ENCODE data around the gene RYR2. TPM values are rescaled to one million over a fixed set of nuclear protein-coding genes. Genes with fewer than 3 reads are reported as not detected.

Gene RYR2
- total RNA-seq, 4 donors from 2014 or later: 0.53 to 1.2 (median 0.57) TPM

- TF ChIP-seq POLR2AphosphoS5 (IDR thresholded peaks at IDR 0.05) (no peak), EP300 (IDR thresholded peaks at IDR 0.05) (no peak), POLR2A (IDR thresholded peaks at IDR 0.05) (no peak), CTCF (IDR thresholded peaks at IDR 0.05) (no peak)
- no peak for DNase-seq (ENCODE audit: low spot score in 2 of 2)
Measured at GRCh38 chr1:237687804-237688203, 645.8 kb downstream of the RYR2 start.

GRCh38 chr1:237690656-237691055 lies 648.7 kb downstream of the RYR2 start:
- no peak for TF ChIP-seq CTCF (IDR thresholded peaks at IDR 0.05)
- no peak for TF ChIP-seq EP300 (IDR thresholded peaks at IDR 0.05)
- TF ChIP-seq POLR2AphosphoS5 (IDR thresholded peaks at IDR 0.05): no peak
- TF ChIP-seq POLR2A (IDR thresholded peaks at IDR 0.05): no peak
- Histone ChIP-seq H3K27ac (no peak overlapping the region), H3K4me1 (no peaks in the 10 kb centered on the region), H3K36me3 (no peaks in the 10 kb centered on the region), H3K4me3 (no peak overlapping the region), H3K9me3 (no peaks in the 10 kb centered on the region), H3K27me3 (no peaks in the 10 kb centered on the region)
- DNase-seq (ENCODE audit: low spot score in 2 of 2): no peak
- WGBS: 96% methylated on average over 2 of the region's 2 CpGs

More at GRCh38 chr1:237687804-237688203, 645.8 kb downstream of the RYR2 start:
- WGBS: 65% methylated on average over 5 of the region's 5 CpGs
- no peak overlapping the region for H3K27ac ChIP-seq
- no peaks in the 10 kb centered on the region for H3K27me3 ChIP-seq
- H3K9me3 ChIP-seq: no peaks in the 10 kb centered on the region
- H3K36me3 ChIP-seq: no peaks in the 10 kb centered on the region
- no peaks in the 10 kb centered on the region for H3K4me1 ChIP-seq
- no peak overlapping the region for H3K4me3 ChIP-seq

DNA sequence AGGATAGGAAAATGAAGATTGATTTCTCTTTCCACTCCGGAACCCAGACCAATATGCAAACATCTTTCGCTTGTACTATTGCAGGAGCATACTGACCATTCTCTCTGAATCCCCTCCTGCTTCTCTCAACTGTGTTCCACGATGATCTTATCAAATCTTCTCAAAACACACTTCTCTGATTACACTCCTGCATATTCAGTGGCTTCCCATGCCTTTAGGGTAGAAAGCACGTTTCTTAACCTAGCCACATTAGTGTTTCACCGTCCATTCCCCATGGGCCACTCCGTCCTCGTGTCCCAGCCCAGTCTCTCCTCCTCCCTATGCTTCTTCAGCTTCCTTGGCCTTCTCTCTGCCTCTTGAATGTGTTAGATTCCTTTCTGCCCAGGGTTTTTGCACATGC lies 650.3 kb downstream of the RYR2 start:
- H3K27me3 ChIP-seq: no peaks in the 10 kb centered on the region
- H3K27ac ChIP-seq: no peak overlapping the region
- no peaks in the 10 kb centered on the region for H3K4me1 ChIP-seq
- no peaks in the 10 kb centered on the region for H3K36me3 ChIP-seq
- H3K4me3 ChIP-seq: no peak overlapping the region
- H3K9me3 ChIP-seq: no peaks in the 10 kb centered on the region
- DNase-seq (ENCODE audit: low spot score in 2 of 2): no peak
- TF ChIP-seq CTCF (IDR thresholded peaks at IDR 0.05) (no peak), POLR2AphosphoS5 (IDR thresholded peaks at IDR 0.05) (no peak), POLR2A (IDR thresholded peaks at IDR 0.05) (no peak), EP300 (IDR thresholded peaks at IDR 0.05) (no peak)
- 58% methylated on average over 7 of the region's 7 CpGs for WGBS

DNA sequence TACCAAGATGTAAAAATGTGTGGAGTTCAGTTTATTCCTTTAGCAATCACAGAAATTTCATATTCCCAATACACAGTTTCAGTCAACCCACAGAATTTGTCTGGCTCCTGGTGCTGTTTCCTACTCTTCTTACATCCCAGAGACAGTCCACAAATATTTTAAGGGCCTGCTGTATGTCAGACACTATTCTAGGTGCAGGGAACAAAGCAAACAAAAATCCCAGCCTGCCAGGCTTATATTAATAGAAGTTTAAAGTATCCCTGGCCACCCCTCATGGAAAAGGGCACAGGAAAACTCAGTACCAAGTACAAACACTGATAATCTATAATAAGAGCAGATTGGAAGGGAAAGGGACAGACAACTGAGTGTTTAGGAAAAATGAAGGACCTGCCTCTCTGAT lies 653.9 kb downstream of the RYR2 start:
- Histone ChIP-seq H3K4me3 (no peak overlapping the region), H3K36me3 (no peaks in the 10 kb centered on the region), H3K9me3 (no peaks in the 10 kb centered on the region), H3K4me1 (no peaks in the 10 kb centered on the region), H3K27ac (no peak overlapping the region), H3K27me3 (no peaks in the 10 kb centered on the region)
- no peak for TF ChIP-seq EP300 (IDR thresholded peaks at IDR 0.05)
- no peak for DNase-seq (ENCODE audit: low spot score in 2 of 2)

DNA sequence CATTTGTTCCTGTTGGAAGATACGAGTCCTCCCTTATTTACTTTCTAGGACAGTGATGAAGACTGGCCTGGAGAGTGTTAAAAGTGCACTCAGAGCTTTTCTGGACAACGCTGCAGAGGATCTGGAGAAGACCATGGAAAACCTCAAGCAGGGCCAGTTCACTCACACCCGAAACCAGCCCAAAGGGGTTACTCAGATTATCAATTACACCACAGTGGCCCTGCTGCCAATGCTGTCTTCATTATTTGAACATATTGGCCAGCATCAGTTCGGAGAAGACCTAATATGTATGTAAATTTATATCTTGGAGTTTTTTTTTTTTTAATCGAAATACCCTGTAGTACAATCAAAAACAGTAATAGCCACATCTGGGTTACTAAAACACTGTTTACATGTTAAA lies 658.2 kb downstream of the RYR2 start:
- Histone ChIP-seq H3K9me3 (no peaks in the 10 kb centered on the region), H3K4me1 (no peaks in the 10 kb centered on the region), H3K36me3 (no peaks in the 10 kb centered on the region), H3K27ac (no peak overlapping the region), H3K4me3 (no peak overlapping the region), H3K27me3 (no peaks in the 10 kb centered on the region)
- TF ChIP-seq CTCF (IDR thresholded peaks at IDR 0.05) (no peak), POLR2AphosphoS5 (IDR thresholded peaks at IDR 0.05) (no peak), EP300 (IDR thresholded peaks at IDR 0.05) (no peak), POLR2A (IDR thresholded peaks at IDR 0.05) (no peak)
- 70% methylated on average over 5 of the region's 5 CpGs for WGBS
- no peak for DNase-seq (ENCODE audit: low spot score in 2 of 2)

GRCh38 chr1:237701534-237701933 lies 659.5 kb downstream of the RYR2 start:
- H3K9me3 ChIP-seq: no peaks in the 10 kb centered on the region
- no peak for TF ChIP-seq EP300 (IDR thresholded peaks at IDR 0.05)
- TF ChIP-seq POLR2AphosphoS5 (IDR thresholded peaks at IDR 0.05): no peak
- TF ChIP-seq POLR2A (IDR thresholded peaks at IDR 0.05): no peak
- TF ChIP-seq CTCF (IDR thresholded peaks at IDR 0.05): no peak
- H3K27me3 ChIP-seq: no peaks in the 10 kb centered on the region
- no peak for DNase-seq (ENCODE audit: low spot score in 2 of 2)
- H3K27ac ChIP-seq: no peak overlapping the region
- H3K36me3 ChIP-seq: no peaks in the 10 kb centered on the region
- 96% methylated on average over 2 of the region's 2 CpGs for WGBS
- no peaks in the 10 kb centered on the region for H3K4me1 ChIP-seq
- H3K4me3 ChIP-seq: no peak overlapping the region

Measured in suprapubic skin (tissue), 4 donors.